H9 (cell line): Measurements from ENCODE around the gene TMEM182. TPM values are rescaled to one million over a fixed set of nuclear protein-coding genes. Genes with fewer than 3 reads are reported as not detected.

ENCODE experiments used
- DNase-seq: peaks from one replicate; pipeline ENCODE4 v3.0.0-alpha.2; 2017
- H2AFZ ChIP-seq: one replicate; pipeline ENCODE4 v1.6.1; 2013; ENCODE audit warnings: mild to moderate bottlenecking, low read length, control low read depth, moderate library complexity
- H2AK5ac ChIP-seq: 2 replicates; pipeline ENCODE4 v1.6.1; 2013; ENCODE audit warnings: low read length, control low read depth, mixed read lengths; ENCODE audit not compliant: insufficient read length
- H2BK120ac ChIP-seq: one replicate; pipeline ENCODE4 v1.6.1; 2013; ENCODE audit warnings: low read depth, mild to moderate bottlenecking, low read length, control low read depth, inconsistent platforms; ENCODE audit not compliant: poor library complexity, severe bottlenecking
- H2BK12ac ChIP-seq: 2 replicates; pipeline ENCODE4 v1.6.1; 2013; ENCODE audit warnings: low read length, control low read depth, mixed read lengths, low read depth; ENCODE audit not compliant: insufficient read length
- H2BK15ac ChIP-seq: 2 replicates; pipeline ENCODE4 v1.6.1; 2013; ENCODE audit warnings: low read depth, low read length, control low read depth
- H2BK20ac ChIP-seq: one replicate; pipeline ENCODE4 v1.6.1; 2013; ENCODE audit warnings: low read depth, mild to moderate bottlenecking, low read length, control low read depth, inconsistent platforms; ENCODE audit not compliant: poor library complexity, severe bottlenecking
- H2BK5ac ChIP-seq: 2 replicates; pipeline ENCODE4 v1.6.1; 2013; ENCODE audit warnings: low read length, control low read depth, mixed read lengths; ENCODE audit not compliant: insufficient read length
- H3K14ac ChIP-seq: 2 replicates; pipeline ENCODE4 v1.6.1; 2013; ENCODE audit warnings: low read length, control low read depth; ENCODE audit not compliant: insufficient read depth
- H3K18ac ChIP-seq: 2 replicates; pipeline ENCODE4 v1.6.1; 2013; ENCODE audit warnings: low read depth, mild to moderate bottlenecking, mixed read lengths, low read length, control low read depth; ENCODE audit not compliant: insufficient read length
- H3K23ac ChIP-seq: 2 replicates; pipeline ENCODE4 v1.6.1; 2013; ENCODE audit warnings: low read length, control low read depth, mixed read lengths, low read depth; ENCODE audit not compliant: insufficient read length
- H3K23me2 ChIP-seq: 2 replicates; pipeline ENCODE4 v1.6.1; 2013; ENCODE audit warnings: low read depth, mild to moderate bottlenecking, mixed read lengths, low read length, control low read depth; ENCODE audit not compliant: insufficient read length, poor library complexity, severe bottlenecking
- H3K27ac ChIP-seq: 2 replicates; pipeline ENCODE4 v1.5.1; 2013; ENCODE audit warnings: low read length, control low read depth, mixed read lengths, low read depth; ENCODE audit not compliant: insufficient read length
- H3K27me3 ChIP-seq: 2 replicates; pipeline ENCODE4 v1.6.1; 2013; ENCODE audit warnings: low read length, control low read depth, inconsistent platforms; ENCODE audit not compliant: insufficient read depth
- H3K4ac ChIP-seq: 2 replicates; pipeline ENCODE4 v1.6.1; 2013; ENCODE audit warnings: low read depth, mild to moderate bottlenecking, control low read depth, inconsistent platforms, low read length, moderate library complexity
- H3K4me1 ChIP-seq: 2 replicates; pipeline ENCODE4 v1.6.1; 2013; ENCODE audit warnings: low read length, control low read depth, inconsistent platforms; ENCODE audit not compliant: insufficient read depth
- H3K4me2 ChIP-seq: 2 replicates; pipeline ENCODE4 v1.6.1; 2013; ENCODE audit warnings: low read length, control low read depth, mixed read lengths; ENCODE audit not compliant: insufficient read length, insufficient read depth
- H3K56ac ChIP-seq: 2 replicates; pipeline ENCODE4 v1.6.1; 2013; ENCODE audit warnings: low read depth, mild to moderate bottlenecking, mixed read lengths, low read length, control low read depth; ENCODE audit not compliant: insufficient read length
- H3K79me1 ChIP-seq: 2 replicates; pipeline ENCODE4 v1.6.1; 2013; ENCODE audit warnings: low read depth, mild to moderate bottlenecking, moderate library complexity, low read length, control low read depth, inconsistent platforms; ENCODE audit not compliant: insufficient read depth, poor library complexity, severe bottlenecking
- H3K79me2 ChIP-seq: 2 replicates; pipeline ENCODE4 v1.6.1; 2013; ENCODE audit warnings: low read length, control low read depth, inconsistent platforms; ENCODE audit not compliant: insufficient read depth
- H3K9ac ChIP-seq: 2 replicates; pipeline ENCODE4 v1.6.1; 2013; ENCODE audit warnings: low read length, control low read depth, mixed read lengths; ENCODE audit not compliant: insufficient read length; ENCODE audit errors: extremely low read depth
- H3K9me3 ChIP-seq: one replicate; pipeline ENCODE4 v1.6.1; 2013; ENCODE audit warnings: low read depth, low read length, inconsistent platforms; ENCODE audit not compliant: control insufficient read depth
- H3T11ph ChIP-seq: one replicate; pipeline ENCODE4 v1.6.1; 2013; ENCODE audit warnings: mild to moderate bottlenecking, low read length, control low read depth, inconsistent platforms
- H4K20me1 ChIP-seq: one replicate; pipeline ENCODE4 v1.6.1; 2013; ENCODE audit not compliant: control insufficient read depth, insufficient read length, insufficient read depth
- H4K5ac ChIP-seq: 2 replicates; pipeline ENCODE4 v1.6.1; 2013; ENCODE audit warnings: low read depth, mild to moderate bottlenecking, mixed read lengths, low read length, control low read depth; ENCODE audit not compliant: insufficient read length
- H4K8ac ChIP-seq: replicated peaks from 2 replicates; pipeline ENCODE4 v1.6.1; 2013; ENCODE audit warnings: low read length, control low read depth, mixed read lengths, low read depth; ENCODE audit not compliant: insufficient read length
- H4K91ac ChIP-seq: 2 replicates; pipeline ENCODE4 v1.6.1; 2013; ENCODE audit warnings: low read depth, mild to moderate bottlenecking, moderate library complexity, mixed read lengths, low read length, control low read depth; ENCODE audit not compliant: insufficient read length
- H3K27ac Mint-ChIP-seq, 3 experiments: 2 replicates in 2 of 3; 3 replicates in 1 of 3; pipeline ENCODE4 v1.8.0; 2020 to 2021; ENCODE audit warnings: mixed read lengths in 3 of 3, mild to moderate bottlenecking in 1 of 3, moderate library complexity in 1 of 3
- H3K27me3 Mint-ChIP-seq: 2 replicates; pipeline ENCODE4 v1.8.0; 2021; ENCODE audit warnings: low read depth, mild to moderate bottlenecking, moderate library complexity, mixed read lengths
- H3K36me3 Mint-ChIP-seq, 3 experiments: 2 replicates in 2 of 3; 3 replicates in 1 of 3; pipeline ENCODE4 v1.8.0; 2020 to 2021; ENCODE audit warnings: low read depth in 3 of 3, mixed read lengths in 3 of 3; ENCODE audit not compliant: insufficient read depth in 1 of 3
- H3K4me1 Mint-ChIP-seq, 2 experiments: 2 replicates each; pipeline ENCODE4 v1.8.0; 2020; ENCODE audit warnings: mixed read lengths in 2 of 2
- H3K4me3 Mint-ChIP-seq, 2 experiments: 2 replicates in 1 of 2; 3 replicates in 1 of 2; pipeline ENCODE4 v1.8.0; 2020 to 2021; ENCODE audit warnings: mild to moderate bottlenecking in 2 of 2, mixed read lengths in 2 of 2, moderate library complexity in 1 of 2
- H3K9me3 Mint-ChIP-seq, 2 experiments: 2 replicates in 1 of 2; 3 replicates in 1 of 2; pipeline ENCODE4 v1.8.0; 2020; ENCODE audit warnings: mild to moderate bottlenecking in 2 of 2, mixed read lengths in 2 of 2, moderate library complexity in 1 of 2
- CTCF ChIP-seq: fragments of 200-600 bp; sonication (generic); conservative IDR thresholded peaks from 3 replicates; pipeline ENCODE4 v1.8.0; 2021; ENCODE audit warnings: antibody characterized with exemption, mild to moderate bottlenecking
- WGBS: extraction: QIAGEN DNeasy Blood & Tissue Kit; methylation state at CpG from one replicate; pipeline ENCODE4 v1.1.7; 2013; ENCODE audit warnings: missing lambda C conversion rate, low lambda C conversion rate, mixed read lengths; ENCODE audit not compliant: insufficient read length; ENCODE audit errors: extremely low coverage; 5-methylcytosine and 5-hydroxymethylcytosine counted together
- total RNA-seq: library from RNA; stranded (reverse); gene quantifications from 2 replicates; pipeline ENCODE4 v1.2.1, GENCODE V29; 2021

The TMEM182 gene
- total RNA-seq, 1 experiment from 2014 or later, result 3.6 TPM

DNA sequence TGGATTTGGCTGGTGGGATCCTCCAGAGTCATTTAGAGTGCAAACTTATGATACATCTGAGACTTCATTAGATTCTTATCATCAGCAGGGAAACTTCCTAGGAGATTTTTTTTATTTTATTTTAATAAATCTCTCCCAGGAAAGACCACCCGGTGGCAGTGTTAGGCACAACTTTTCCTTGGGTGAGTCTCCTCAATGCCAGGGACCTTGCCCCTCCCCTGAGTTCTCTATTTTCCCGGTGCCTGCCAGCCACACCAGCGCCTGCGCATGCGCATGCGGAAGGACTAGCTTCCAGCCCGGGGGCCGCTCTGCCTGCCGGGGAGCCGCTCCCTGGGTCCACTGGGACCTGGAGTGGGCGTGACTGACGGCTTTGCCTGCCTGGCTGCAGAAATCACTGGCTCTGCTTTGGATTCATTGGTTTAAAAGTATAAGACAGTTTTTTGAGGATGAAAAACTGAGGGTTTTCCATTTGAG is 86.6 kb downstream of the TMEM182 start:
- Histone ChIP-seq H4K91ac (no peak overlapping the region), H2AFZ (no peak overlapping the region), H3K9me3 (no peaks in the 10 kb centered on the region), H3K56ac (no peak overlapping the region), H3K27ac (no peak overlapping the region), H3K14ac (no peak overlapping the region), H3K79me1 (no peaks in the 10 kb centered on the region), H3K9ac (no peak overlapping the region), H4K5ac (no peak overlapping the region), H4K8ac (no peak overlapping the region), H4K20me1 (no peaks in the 10 kb centered on the region), H2BK20ac (no peak overlapping the region), H3T11ph (no peak overlapping the region), H2BK120ac (no peak overlapping the region), H3K4me2 (peak overlapping the region; percentile 18), H3K23me2 (no peaks in the 10 kb centered on the region), H2AK5ac (no peak overlapping the region), H3K23ac (no peak overlapping the region), H2BK12ac (no peak overlapping the region), H3K79me2 (no peaks in the 10 kb centered on the region), H3K27me3 (no peaks in the 10 kb centered on the region), H3K18ac (no peak overlapping the region), H2BK15ac (no peak overlapping the region), H3K4me1 (no peaks in the 10 kb centered on the region), H2BK5ac (no peak overlapping the region), H3K4ac (no peak overlapping the region)
- H3K36me3 Mint-ChIP-seq, result peaks cover 0 to 4% (median 4%) of the 10 kb centered on the region in 3 experiments; a peak in 2 of 7 replicates
- DNase-seq, result peak; percentile 93
- WGBS, result no CpG with 5 or more reads among the region's 12 CpGs
- peak; percentile 49; the same call in 2 of the 3 replicates for TF ChIP-seq CTCF
- peak overlapping the region in 1 of 2 experiments; percentile 47; a peak in 2 of 5 replicates for H3K4me3 Mint-ChIP-seq
- H3K27ac Mint-ChIP-seq, result no peak overlapping the region
- H3K27me3 Mint-ChIP-seq, result no peaks in the 10 kb centered on the region
- H3K4me1 Mint-ChIP-seq, result peaks cover 6 to 7% of the 10 kb centered on the region in 2 experiments
- peaks cover 3 to 5% of the 10 kb centered on the region in 2 experiments; a peak in 4 of 5 replicates for H3K9me3 Mint-ChIP-seq
